Loucy (cell line): ENCODE results near the gene ZNF385D.

Experiments
- H2AFZ ChIP-seq: fragments of 200-600 bp; sonication (generic); 2 replicates; pipeline ENCODE4 v1.6.0; 2016; ENCODE audit warnings: antibody characterized with exemption, mild to moderate bottlenecking, low read length, moderate library complexity
- H3F3A ChIP-seq: fragments of 200-600 bp; 2 replicates; pipeline ENCODE4 v1.6.0; 2016; ENCODE audit warnings: antibody characterized with exemption, low read depth, mild to moderate bottlenecking
- H3K27me3 ChIP-seq: fragments of 200-600 bp; sonication (generic); 2 replicates; pipeline ENCODE4 v1.6.1; 2014; ENCODE audit warnings: low read length, mild to moderate bottlenecking; ENCODE audit not compliant: insufficient read depth, poor library complexity, severe bottlenecking
- H3K36me3 ChIP-seq: fragments of 200-600 bp; sonication (generic); 2 replicates; pipeline ENCODE4 v1.6.1; 2016; ENCODE audit warnings: low read length; ENCODE audit not compliant: insufficient read depth
- H3K4me1 ChIP-seq: fragments of 200-600 bp; sonication (generic); 2 replicates; pipeline ENCODE4 v1.5.1; 2014; ENCODE audit warnings: low read length, mild to moderate bottlenecking; ENCODE audit not compliant: insufficient read depth, poor library complexity, severe bottlenecking
- H3K4me2 ChIP-seq: fragments of 200-600 bp; sonication (generic); 2 replicates; pipeline ENCODE4 v1.6.0; 2014; ENCODE audit warnings: antibody characterized with exemption, low read length, low read depth, mild to moderate bottlenecking; ENCODE audit not compliant: poor library complexity, severe bottlenecking
- H3K4me3 ChIP-seq: fragments of 200-600 bp; sonication (generic); 2 replicates; pipeline ENCODE4 v1.5.1; 2014; ENCODE audit warnings: low read length, mild to moderate bottlenecking, mixed read lengths; ENCODE audit not compliant: poor library complexity, severe bottlenecking
- H3K79me2 ChIP-seq: fragments of 200-600 bp; sonication (generic); 2 replicates; pipeline ENCODE4 v1.6.1; 2014; ENCODE audit warnings: low read length; ENCODE audit not compliant: insufficient read depth
- H3K9ac ChIP-seq: fragments of 200-600 bp; sonication (generic); 2 replicates; pipeline ENCODE4 v1.6.0; 2014; ENCODE audit warnings: mild to moderate bottlenecking, low read depth, low read length, moderate library complexity; ENCODE audit not compliant: poor library complexity, severe bottlenecking
- H3K9me2 ChIP-seq: fragments of 200-600 bp; sonication (generic); replicated peaks from 2 replicates; pipeline ENCODE4 v1.6.1; 2016; ENCODE audit warnings: low read depth, low read length, mixed read lengths
- H3K9me3 ChIP-seq: fragments of 200-600 bp; sonication (generic); 2 replicates; pipeline ENCODE4 v1.6.1; 2014; ENCODE audit warnings: mild to moderate bottlenecking, antibody characterized with exemption, low read length, low read depth; ENCODE audit not compliant: insufficient read depth
- H4K20me1 ChIP-seq: fragments of 200-600 bp; sonication (generic); 2 replicates; pipeline ENCODE4 v1.6.0; 2014; ENCODE audit warnings: antibody characterized with exemption, low read length, mild to moderate bottlenecking; ENCODE audit not compliant: insufficient read depth, poor library complexity, severe bottlenecking
- EZH2phosphoT487 ChIP-seq: fragments of 200-600 bp; IDR thresholded peaks from 2 replicates; pipeline ENCODE4 v1.6.1; 2018; ENCODE audit warnings: antibody characterized with exemption, mild to moderate bottlenecking, moderate library complexity, borderline replicate concordance
- TF ChIP-seq, protein P1 (sequence below): fragments of 200-600 bp; sonication (generic); conservative IDR thresholded peaks from 2 replicates; pipeline ENCODE4 v1.5.1; 2014; ENCODE audit warnings: mild to moderate bottlenecking, antibody characterized with exemption, low read length

ZNF385D gene

DNA sequence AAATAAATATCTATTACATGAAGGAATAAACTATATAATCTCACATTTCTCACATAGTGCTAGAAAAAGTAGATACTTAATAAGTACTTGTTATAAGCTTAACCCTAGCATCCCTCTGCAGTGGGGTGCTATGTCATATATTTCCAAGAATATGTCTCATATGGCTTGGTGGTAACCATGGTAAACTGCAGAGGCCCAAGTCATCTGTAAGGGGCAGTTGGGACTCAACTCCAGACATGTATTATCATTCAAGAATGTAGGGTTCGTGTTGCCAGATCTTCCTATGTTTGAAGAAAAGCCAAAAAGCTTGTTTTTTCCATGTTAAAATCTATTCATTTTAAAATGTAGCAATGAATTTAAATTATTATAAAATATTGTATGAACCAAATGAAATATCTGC lies 46.2 kb downstream of the ZNF385D start:
- Histone ChIP-seq H3K4me2 (no peak overlapping the region), H3K9me3 (no peaks in the 10 kb centered on the region), H3K9ac (no peak overlapping the region), H3K4me3 (no peak overlapping the region), H2AFZ (no peak overlapping the region), H3F3A (no peaks in the 10 kb centered on the region), H3K4me1 (no peaks in the 10 kb centered on the region), H3K79me2 (no peaks in the 10 kb centered on the region), H4K20me1 (no peaks in the 10 kb centered on the region), H3K36me3 (no peaks in the 10 kb centered on the region), H3K27me3 (no peaks in the 10 kb centered on the region), H3K9me2 (no peaks in the 10 kb centered on the region)
- no peak for TF ChIP-seq EZH2phosphoT487
- TF ChIP-seq, protein P1, sequence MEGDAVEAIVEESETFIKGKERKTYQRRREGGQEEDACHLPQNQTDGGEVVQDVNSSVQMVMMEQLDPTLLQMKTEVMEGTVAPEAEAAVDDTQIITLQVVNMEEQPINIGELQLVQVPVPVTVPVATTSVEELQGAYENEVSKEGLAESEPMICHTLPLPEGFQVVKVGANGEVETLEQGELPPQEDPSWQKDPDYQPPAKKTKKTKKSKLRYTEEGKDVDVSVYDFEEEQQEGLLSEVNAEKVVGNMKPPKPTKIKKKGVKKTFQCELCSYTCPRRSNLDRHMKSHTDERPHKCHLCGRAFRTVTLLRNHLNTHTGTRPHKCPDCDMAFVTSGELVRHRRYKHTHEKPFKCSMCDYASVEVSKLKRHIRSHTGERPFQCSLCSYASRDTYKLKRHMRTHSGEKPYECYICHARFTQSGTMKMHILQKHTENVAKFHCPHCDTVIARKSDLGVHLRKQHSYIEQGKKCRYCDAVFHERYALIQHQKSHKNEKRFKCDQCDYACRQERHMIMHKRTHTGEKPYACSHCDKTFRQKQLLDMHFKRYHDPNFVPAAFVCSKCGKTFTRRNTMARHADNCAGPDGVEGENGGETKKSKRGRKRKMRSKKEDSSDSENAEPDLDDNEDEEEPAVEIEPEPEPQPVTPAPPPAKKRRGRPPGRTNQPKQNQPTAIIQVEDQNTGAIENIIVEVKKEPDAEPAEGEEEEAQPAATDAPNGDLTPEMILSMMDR = no peak

GRCh38 chr3:21703291-21703690 lies 47.7 kb downstream of the ZNF385D start:
- TF ChIP-seq EZH2phosphoT487 = no peak
- TF ChIP-seq, protein P1 = no peak
- Histone ChIP-seq H3K36me3 (no peaks in the 10 kb centered on the region), H3K4me3 (no peak overlapping the region), H3K9me2 (no peaks in the 10 kb centered on the region), H3K27me3 (no peaks in the 10 kb centered on the region), H3K9me3 (no peaks in the 10 kb centered on the region), H3K9ac (no peak overlapping the region), H3K4me1 (no peaks in the 10 kb centered on the region), H3K4me2 (no peak overlapping the region), H2AFZ (no peak overlapping the region), H3K79me2 (no peaks in the 10 kb centered on the region), H4K20me1 (no peaks in the 10 kb centered on the region), H3F3A (no peaks in the 10 kb centered on the region)

DNA sequence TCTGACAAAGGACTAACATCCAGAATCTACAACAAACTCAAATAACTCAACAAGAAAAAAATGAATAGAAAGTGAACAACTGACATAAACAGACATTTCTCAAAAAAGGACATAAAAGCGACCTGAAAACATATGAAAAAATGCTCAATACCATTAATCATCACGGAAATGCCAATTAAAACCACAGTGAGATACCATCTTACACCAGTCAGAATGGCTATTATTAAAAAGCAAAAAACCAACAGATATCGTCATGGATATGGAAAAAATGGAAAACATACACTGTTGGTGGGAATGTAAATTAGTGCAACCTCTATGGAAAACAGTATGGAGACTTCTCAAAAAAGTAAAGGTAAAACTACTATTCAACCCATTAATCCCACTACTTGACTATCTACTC lies 53.3 kb downstream of the ZNF385D start:
- H3K4me2 ChIP-seq = no peak overlapping the region
- no peaks in the 10 kb centered on the region for H3K79me2 ChIP-seq
- H3F3A ChIP-seq = no peaks in the 10 kb centered on the region
- H3K27me3 ChIP-seq = no peaks in the 10 kb centered on the region
- TF ChIP-seq, protein P1 = no peak
- TF ChIP-seq EZH2phosphoT487 = no peak
- H3K4me1 ChIP-seq = no peaks in the 10 kb centered on the region
- no peak overlapping the region for H2AFZ ChIP-seq
- no peak overlapping the region for H3K4me3 ChIP-seq
- no peaks in the 10 kb centered on the region for H3K9me3 ChIP-seq
- H3K9ac ChIP-seq = no peak overlapping the region
- no peaks in the 10 kb centered on the region for H4K20me1 ChIP-seq
- H3K36me3 ChIP-seq = no peaks in the 10 kb centered on the region
- H3K9me2 ChIP-seq = no peaks in the 10 kb centered on the region
